CD4-positive, alpha-beta T cell treated with Interferon gamma for 1 hour (primary cell): ENCODE measurements around the gene STEEP1.
"Not testable (repeated sequence)": the region's sequence is repeated elsewhere in the genome, so short reads cannot be mapped to it uniquely, and the experiment has no call there.

Source experiments
- DNase-seq: peaks from one replicate; pipeline ENCODE4 v3.0.0-alpha.2; 2020

STEEP1 gene

GRCh38 chrX:119529345-119530276 is 35.6 kb downstream of the STEEP1 start:
- no peak for DNase-seq

DNA sequence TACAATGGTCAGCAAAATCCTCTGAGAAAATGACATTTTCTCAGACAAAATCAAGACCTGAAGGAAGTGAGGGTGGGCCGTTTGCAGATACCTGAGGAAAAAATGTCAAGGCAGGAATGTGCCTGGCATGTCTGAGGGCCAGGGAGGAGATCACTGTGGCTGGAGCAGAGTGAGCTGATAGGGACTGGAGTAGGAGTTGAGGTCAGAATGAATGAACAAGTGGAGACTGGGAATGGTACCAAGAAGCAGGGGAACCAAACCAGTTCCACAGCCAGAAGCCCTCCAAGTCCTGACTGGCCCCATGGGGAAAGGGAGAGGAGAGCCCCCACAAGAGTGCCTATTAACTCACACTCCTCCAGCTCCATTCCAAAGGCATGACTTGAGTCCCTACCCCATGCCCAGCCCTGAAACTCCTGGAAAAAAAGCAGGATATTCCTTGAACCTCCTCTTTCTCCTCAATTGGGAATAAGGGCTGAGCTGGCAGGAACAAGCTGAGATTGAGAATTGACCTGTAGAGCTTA is 41.5 kb downstream of the STEEP1 start:
- no peak for DNase-seq

DNA sequence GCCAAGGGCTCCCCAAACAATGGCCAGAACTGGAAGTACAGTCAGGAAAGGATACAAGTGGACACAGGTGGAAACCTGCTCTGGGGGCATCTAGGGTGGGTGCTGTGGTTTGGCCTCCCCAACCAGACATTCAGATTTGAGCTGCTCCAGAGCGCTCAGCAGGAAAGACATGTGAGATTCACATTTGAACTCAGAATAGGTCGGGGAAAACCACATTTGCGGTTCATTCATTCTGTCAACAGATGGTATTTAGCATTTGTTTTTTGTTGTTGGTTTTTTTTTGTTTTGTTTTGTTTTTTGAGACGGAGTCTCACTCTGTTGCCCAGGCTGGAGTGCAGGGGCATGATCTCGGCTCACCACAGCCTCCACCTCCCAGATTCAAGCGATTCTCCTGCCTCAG is 44.0 kb downstream of the STEEP1 start:
- no peak for DNase-seq

GRCh38 chrX:119518371-119518770 is 46.8 kb downstream of the STEEP1 start:
- DNase-seq = no peak

DNA sequence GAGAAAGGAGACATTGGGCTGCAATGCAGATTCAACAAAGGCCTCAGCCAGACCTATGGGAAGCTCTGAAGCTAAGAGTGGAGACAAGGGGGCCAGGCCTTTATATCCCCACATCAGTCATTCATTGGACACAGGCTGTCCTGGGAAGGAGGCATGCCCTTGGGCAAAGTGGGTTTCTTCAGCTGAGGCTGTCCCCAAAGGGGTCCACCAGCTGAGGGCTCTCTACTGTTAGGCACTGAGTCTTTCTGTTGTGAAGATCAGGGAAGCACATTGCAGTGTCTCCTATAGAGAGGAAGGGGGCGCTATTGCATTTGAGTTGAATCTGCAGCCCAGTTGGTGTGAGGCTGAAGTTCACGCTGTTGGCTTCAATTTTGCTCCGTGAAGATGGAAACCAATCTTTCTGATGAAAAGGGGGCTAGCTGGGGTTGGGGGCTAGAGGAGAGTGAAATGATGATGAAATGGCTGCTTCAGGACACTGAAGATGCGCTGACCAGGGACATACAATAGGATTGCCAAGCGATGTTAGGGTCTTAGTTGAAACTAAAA is 49.0 kb downstream of the STEEP1 start:
- peak; percentile 39 for DNase-seq

GRCh38 chrX:119512146-119512800 is 52.9 kb downstream of the STEEP1 start:
- peak; percentile 36 for DNase-seq

- no peak for DNase-seq
Observed at GRCh38 chrX:119507206-119507605, 58.0 kb downstream of the STEEP1 start.

DNA sequence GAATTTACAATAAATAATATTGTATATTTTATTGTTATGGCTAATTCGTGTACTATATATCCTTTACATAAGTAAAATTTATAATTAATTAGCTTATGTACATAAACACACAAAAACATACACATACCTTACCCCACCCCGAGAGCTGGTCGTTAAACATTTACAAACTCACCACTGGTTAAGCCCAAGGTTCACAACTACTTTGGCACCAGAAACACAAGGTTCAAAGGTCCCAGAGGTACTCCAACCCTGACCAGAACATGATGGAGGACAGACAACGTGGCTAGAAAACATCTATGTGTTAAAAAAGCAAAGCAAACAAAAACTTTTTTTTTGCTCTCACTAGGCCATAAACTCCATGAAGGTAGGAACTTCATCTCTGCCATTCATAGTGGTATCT is 59.3 kb downstream of the STEEP1 start:
- DNase-seq = no peak

GRCh38 chrX:119505145-119505544 is 60.1 kb downstream of the STEEP1 start:
- DNase-seq = not testable (repeated sequence)

DNA sequence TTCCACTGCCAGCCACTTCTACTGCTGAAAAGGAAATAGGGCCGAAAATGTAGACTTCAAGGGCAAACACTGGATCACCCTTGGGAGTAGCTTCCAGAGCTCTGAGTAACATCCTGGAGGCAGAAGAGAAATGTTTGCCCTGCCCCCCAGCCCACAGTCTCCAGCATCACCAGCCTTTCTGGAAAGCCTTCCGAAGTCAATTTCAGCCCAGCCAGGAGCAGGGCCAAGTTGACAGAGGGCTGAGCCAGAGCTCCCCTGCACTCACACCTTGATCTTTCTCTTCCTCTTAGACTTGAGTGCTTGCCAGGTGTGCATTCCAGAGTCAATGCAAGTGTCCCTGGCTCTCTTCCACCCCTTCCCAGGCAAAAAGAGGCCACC is 61.7 kb downstream of the STEEP1 start:
- no peak for DNase-seq

- DNase-seq = peak; percentile 18
Observed at GRCh38 chrX:119502727-119503483, 62.3 kb downstream of the STEEP1 start.

DNA sequence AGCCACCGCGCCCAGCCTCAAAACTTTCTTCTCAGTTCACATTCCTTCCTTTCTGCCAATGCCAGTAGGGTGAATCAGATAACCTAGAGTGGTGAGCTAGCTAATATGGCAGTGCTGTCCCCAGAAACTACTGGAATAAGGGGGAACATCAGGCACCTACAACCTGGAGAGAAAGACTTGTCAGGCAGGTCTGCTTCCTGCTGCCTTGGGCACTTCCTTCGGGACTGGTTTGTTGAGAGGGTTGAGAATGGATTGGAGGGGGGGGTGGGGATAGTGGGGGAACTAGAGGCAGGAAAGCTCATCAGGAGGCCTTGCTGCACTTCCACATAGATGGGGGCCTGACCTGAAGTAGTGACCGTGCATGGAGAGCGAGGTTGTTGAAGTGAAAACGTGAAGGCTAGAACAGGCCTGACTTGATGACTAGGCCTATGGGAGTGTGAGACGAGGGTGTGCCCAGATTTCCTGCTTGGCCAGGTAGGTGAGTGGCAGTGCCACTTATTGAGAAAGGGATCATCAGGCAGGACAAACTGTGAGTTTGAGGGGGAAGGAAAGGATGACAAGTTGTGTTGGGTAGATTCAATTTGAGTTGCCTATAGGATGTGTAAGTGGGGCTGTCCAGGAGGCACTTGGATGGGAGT is 63.6 kb downstream of the STEEP1 start:
- DNase-seq = no peak

DNA sequence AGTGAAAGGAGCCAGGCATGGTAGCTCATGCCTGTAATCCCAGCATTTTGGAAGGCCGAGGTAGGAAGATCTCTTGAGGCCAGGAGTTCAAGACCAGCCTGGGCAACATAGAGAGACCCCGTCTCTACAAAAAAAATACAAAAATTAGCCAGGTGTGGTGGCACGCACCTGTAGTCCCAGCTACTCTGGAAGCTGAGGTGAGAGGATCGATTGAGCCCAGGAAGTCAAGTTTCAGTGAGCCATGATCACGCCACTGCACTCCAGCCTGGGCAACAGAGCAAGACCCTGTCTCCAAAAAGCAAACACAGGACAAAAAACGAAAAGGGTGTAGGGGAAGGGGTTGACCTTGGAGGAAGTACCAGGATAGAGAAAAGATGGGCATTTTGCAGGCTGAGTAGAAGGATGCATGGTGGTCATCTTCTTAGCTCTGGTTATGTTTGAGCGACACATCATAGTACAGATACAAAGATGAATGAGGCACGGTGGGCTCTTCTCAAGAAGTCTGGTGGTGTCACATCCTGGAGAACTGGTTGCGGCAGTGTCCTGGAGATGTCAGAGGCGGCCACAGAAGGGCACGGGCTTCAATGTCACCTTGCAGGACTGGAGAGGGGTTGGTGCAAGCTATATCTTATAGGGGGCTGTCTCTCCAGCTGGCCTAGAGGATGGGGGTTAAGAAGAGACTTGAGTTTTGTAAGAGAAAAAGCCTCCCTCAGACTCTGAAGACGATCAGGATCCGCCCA is 65.0 kb downstream of the STEEP1 start:
- DNase-seq = no peak

DNA sequence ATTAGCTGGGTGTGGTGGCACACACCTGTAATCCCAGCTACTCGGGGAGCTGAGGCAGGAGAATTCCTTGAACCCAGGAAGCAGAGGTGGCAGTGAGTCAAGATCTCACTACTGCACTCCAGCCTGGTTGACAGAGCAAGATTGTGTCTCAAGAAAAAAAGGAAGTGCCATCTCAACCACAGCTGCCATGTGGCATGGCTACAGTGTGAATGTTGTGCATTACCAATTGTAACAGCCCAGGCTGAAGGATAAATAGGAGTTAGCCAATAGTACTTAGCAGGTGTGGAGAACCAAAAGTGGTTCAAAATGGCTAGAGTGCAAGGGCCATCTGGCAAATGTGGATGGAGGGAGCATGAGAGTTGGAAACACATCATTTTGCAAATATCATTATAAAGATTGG is 68.0 kb downstream of the STEEP1 start:
- no peak for DNase-seq

GRCh38 chrX:119495734-119496726 is 69.2 kb downstream of the STEEP1 start:
- no peak for DNase-seq

- not testable (repeated sequence) for DNase-seq
Observed at GRCh38 chrX:119493851-119494495, 71.2 kb downstream of the STEEP1 start.

GRCh38 chrX:119492463-119492862 is 72.7 kb downstream of the STEEP1 start:
- no peak for DNase-seq

- no peak for DNase-seq
Observed at GRCh38 chrX:119489212-119490074, 75.8 kb downstream of the STEEP1 start.

GRCh38 chrX:119488749-119489148 is 76.5 kb downstream of the STEEP1 start:
- DNase-seq = no peak
